ENCODE results near the gene LRRFIP1.

The LRRFIP1 gene

DNA sequence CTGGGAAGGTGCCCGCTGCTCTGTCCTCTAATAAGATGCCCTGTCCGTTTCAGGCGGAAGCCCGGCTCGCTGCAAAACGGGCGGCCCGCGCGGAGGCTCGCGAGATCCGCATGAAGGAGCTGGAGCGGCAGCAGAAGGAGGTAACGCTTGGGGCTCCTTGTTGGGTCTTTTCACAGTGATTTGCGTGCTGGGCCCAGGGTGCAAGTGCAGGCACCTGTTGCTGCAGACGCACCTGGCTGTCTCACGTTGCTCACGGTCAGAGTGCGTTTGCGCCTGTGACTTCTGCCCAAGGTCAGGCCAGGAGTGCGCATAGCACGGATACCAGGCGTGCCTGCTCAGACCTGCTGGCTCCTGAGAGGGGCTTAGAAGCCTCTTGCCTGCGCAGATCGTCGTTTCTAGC is 81.1 kb downstream of the LRRFIP1 start:
- TF ChIP-seq ZNF274 (IDR thresholded peaks at IDR 0.05; ENCODE audit: low read depth, low read length) = no peak
- no peak overlapping the region for H3K4me3 ChIP-seq (ENCODE audit: low read length)

DNA sequence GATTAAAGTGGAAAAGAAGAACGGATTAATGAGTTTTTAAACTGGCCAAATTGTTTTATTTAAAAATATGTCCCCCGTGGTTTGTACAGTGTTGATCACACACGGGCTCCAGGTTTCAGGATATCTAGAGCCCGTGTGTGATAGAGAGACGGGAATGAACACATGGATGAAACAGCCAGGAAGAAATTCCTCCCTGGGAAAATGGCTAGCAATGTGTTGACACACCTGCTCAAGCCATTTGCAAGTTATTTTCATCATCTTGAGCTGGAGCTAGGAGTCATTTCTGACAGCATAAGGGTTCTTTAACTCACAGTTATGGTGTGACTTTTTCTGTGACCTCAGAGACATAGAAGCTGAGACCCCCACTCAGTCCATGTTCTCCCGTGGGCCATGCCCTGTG is 81.6 kb downstream of the LRRFIP1 start:
- TF ChIP-seq ZNF274 (IDR thresholded peaks at IDR 0.05; ENCODE audit: low read depth, low read length) = no peak
- H3K4me3 ChIP-seq (ENCODE audit: low read length) = no peak overlapping the region

DNA sequence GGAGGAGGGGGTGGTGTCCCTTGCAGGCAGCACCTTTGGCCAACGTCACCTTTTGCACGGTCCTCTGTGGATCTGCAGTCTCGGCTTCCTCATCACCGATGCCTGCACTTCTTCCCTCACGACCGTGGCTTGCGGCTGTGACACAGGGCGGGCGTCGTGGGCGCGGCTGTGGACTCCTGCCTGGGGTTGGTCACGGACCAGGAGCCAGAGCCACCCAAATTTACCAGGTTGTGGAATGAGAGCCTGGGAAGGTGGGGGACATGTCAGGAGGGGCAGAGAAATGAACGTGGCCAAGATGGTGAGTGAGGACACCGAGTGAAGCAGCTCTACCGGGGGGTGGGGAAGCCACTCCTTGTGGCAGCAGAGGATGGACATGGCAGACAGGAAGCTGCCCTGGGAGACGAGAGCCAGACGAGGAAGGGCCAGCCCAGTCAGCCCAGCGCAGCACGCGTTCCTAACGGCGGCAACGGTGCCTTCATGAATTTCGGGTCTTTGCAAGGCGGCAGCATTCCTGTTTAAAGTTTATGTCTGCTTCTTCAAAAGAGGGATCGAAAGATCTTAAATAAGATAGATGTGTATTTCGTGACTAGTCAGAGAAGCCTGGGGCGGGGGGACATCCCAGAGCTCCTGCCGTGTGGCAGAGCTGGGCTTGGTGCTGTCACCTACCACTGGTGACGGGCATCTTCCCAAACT is 84.2 kb downstream of the LRRFIP1 start:
- no peak overlapping the region for H3K4me3 ChIP-seq (ENCODE audit: low read length)
- TF ChIP-seq ZNF274 (IDR thresholded peaks at IDR 0.05; ENCODE audit: low read depth, low read length) = no peak

DNA sequence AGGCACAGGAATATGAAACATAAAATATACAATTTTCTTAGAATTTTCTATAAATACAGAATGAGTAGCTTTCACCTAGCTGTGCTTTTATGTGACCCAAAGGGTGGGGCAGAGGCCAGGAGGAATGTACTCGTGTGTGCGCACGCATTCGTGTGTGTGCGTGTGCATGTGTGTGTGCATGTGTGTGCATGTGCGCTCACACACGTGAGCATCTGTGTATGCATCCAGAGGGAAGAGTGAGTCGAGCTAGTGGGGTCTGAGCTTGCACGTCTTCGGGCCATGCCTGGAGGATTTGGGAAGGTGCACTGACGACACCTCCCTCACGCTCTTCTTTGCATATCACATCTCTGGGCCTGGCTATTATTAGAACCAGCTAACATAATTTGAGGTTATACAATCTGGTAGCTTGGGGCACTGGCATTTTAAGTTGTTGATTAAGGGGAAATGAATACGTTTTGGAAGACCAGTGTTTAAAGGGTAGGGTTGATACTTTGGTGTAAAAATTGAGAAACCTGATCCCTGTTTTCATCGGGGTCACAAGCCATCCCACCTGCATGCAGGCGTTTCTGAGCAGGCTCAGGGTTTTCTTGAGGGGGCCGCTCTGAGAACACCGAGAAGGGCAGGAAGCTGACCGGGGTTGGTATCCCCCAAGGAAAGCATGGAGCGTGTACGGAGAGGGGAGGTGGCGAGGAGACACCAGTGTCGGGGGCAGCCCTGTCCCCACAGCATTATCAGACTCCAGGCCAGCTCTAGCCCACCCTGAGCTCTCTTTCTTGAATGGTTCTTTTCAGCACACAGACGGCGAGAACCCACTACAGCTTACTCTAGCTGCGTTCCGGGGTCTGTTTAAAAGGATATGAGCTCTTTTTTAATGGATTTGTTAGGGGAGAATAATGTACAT is 85.3 kb downstream of the LRRFIP1 start:
- no peak overlapping the region for H3K4me3 ChIP-seq (ENCODE audit: low read length)
- no peak for TF ChIP-seq ZNF274 (IDR thresholded peaks at IDR 0.05; ENCODE audit: low read depth, low read length)

DNA sequence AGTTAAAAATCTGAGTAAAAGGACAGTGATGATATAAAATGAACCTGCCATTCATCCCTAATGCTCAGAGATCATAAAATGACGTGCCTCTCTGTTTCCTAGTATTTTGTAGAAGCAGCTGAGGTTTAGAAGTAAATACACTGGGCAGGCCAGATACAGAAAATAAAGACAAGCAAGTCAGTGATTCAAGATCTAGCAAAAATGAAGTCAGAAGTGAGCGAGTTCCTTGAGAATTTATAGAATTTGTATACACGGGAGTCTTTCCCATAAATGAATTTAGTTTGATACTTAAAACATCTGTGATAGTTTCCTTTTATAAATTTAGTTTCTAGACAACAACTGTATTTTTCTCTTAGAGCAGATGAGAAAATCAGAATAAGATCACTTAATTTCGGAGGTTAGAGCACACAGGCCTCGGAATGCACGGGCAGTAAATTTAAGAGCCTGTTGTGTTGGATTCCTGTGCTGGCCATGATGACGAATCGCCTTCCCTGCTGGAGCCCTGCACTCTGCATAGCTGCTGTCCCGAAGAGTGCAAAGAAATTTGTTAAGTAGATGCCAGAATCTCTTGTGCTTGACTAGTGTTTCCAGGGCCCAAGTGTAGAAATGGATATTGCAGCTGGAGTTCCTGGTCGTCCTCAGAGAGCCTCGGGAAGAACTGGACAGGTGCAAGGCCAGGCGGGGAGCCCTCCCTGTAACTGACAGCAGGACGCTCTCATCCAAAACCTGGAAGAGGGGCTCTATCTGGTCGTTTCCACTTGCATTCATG is 87.5 kb downstream of the LRRFIP1 start:
- no peak overlapping the region for H3K4me3 ChIP-seq (ENCODE audit: low read length)

DNA sequence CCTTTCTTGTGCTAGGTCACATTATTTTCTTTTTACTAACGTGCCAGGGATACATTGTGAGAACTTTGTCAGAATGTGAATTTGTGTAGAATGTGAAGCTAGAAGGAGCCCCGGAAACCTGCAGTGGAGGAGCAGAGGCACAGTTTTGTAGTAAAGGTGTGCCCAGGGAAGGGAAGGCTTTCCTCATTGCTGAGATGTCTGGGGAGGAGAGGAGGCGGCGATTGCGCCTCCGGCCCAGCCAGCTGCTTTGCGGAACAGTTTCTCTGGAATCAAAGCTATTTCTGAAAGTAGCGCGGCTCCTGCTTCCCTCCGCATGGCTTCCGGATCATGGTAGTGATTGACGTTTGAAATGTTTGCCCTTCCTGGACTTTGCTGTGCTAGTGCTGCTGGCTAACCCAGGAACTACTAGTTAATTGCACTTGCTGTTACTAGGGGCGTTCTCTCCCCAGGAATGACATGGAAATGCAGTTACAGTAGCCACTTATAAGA is 88.1 kb downstream of the LRRFIP1 start:
- no peak for TF ChIP-seq ZNF274 (IDR thresholded peaks at IDR 0.05; ENCODE audit: low read depth, low read length)
- no peak overlapping the region for H3K4me3 ChIP-seq (ENCODE audit: low read length)

More for the DNA sequence above, 87.5 kb downstream of the LRRFIP1 start:
- no peak for TF ChIP-seq ZNF274 (IDR thresholded peaks at IDR 0.05; ENCODE audit: low read depth, low read length)

DNA sequence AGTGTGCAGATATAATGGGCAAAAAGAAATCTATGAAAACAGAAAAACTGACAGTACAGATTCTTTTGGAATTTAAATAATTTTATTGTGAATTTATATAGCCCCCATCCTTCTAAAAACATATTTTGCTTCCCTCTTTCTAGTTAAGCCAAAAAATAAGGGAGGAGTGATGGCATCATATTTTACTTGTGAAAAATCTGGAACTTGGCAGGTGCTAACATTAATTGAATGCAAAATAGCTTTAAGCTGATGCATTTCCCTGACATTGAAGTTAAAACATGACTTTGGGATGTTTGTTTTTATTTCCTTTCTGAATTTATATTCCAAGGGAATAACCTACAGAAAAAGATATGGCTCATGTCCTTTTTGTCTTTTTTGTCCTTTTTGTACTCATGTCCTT is 88.6 kb downstream of the LRRFIP1 start:
- no peak overlapping the region for H3K4me3 ChIP-seq (ENCODE audit: low read length)
- no peak for TF ChIP-seq ZNF274 (IDR thresholded peaks at IDR 0.05; ENCODE audit: low read depth, low read length)

DNA sequence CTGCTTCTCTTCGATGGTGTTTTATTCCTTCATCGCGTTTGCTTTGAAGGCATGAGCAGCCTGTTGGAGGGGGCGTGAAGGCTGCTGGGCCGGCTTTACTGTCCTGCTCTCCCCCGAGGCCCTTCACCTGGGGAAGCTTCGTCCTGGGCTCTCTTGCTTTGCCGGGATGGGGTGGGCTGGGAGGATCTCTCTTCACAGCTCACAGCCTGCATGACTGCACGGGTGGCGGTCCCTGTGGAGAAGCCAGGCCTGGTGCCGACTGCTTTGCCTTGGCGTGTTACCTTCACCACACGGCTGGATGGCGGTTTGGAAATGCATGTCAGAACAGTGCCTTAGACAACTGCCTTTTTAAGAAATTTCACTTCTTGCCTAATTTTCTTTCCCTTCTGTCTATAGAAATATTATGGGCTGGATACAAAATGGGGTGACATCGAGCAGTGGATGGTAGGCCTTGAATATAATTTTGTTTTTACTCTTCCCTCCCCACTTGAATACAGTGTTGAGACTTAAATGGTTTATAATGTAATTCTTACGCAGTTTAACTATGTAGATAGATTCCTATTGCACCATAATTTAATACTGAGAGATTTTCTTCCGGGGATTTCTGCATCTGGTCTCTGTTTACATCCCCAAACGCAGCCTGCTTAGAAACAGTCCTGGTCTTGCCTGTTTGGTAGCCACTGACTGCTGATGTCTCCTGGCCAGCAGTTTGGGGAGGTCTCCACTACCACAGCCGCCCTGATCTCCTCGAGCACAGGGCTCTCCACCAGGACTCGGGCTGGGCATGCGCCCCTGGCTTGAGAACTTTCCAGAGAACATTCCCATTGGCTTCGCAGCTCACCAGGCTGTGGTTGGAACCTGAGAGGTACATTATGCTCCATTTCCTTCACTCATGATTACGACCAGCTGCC is 90.2 kb downstream of the LRRFIP1 start:
- H3K4me3 ChIP-seq (ENCODE audit: low read length) = no peak overlapping the region

DNA sequence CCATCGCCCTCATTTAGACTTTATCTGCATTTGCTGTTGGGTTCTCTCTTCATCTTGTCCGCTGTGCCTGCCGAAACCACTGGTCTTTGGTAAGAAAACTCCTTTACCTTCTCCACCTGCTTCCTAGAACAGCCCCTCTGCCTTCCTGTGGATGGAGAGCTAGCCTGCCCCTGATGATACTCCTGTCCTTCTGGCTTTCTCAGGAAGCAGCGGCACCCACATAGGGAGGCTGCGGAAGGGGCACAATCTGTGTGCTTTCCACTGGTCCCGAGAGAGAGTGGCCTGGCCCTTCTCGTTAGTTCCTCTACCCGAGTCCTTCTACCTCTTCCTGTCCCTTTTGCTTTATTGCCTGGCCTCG is 90.9 kb downstream of the LRRFIP1 start:
- no peak overlapping the region for H3K4me3 ChIP-seq (ENCODE audit: low read length)
- TF ChIP-seq ZNF274 (IDR thresholded peaks at IDR 0.05; ENCODE audit: low read depth, low read length) = no peak

More for the DNA sequence above, 90.2 kb downstream of the LRRFIP1 start:
- no peak for TF ChIP-seq ZNF274 (IDR thresholded peaks at IDR 0.05; ENCODE audit: low read depth, low read length)

DNA sequence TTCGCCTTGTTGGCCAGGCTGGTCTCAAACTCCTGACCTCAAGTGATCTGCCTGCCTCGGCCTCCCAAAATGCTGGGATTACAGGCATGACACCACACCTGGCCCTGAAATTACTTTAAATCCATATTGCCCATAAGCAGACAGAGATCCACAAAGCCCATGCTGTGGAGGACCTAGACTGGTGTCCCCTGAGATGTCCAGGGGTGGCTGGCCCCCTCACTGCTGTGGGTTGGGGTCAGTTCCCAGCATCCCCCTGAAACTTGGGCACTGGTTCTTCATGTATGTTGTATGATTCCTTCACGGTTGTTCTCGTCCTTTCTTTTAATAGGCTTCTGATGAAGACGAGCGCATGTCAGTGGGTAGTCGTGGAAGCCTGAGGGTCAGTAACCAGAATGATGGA is 93.1 kb downstream of the LRRFIP1 start:
- H3K4me3 ChIP-seq (ENCODE audit: low read length) = no peak overlapping the region
- TF ChIP-seq ZNF274 (IDR thresholded peaks at IDR 0.05; ENCODE audit: low read depth, low read length) = no peak

DNA sequence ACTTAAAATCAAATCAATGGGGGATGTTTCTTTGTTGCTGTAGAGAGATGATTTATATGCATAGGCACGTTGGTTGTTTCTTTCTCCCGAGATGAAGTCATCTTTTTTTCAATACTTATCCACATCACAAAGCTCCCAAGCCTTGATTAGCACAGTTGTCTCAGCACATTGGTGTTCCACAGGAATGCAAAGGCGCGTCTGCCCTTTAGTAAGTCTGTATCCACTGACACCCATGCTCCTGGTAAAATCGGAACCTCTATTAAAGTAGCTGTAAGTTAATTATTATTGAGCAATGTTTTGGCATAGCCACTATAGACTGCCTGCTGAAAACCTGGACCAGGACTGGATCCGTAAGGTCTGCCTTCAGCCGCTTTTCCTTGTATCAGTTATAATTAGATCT is 93.6 kb downstream of the LRRFIP1 start:
- no peak for TF ChIP-seq ZNF274 (IDR thresholded peaks at IDR 0.05; ENCODE audit: low read depth, low read length)
- no peak overlapping the region for H3K4me3 ChIP-seq (ENCODE audit: low read length)

DNA sequence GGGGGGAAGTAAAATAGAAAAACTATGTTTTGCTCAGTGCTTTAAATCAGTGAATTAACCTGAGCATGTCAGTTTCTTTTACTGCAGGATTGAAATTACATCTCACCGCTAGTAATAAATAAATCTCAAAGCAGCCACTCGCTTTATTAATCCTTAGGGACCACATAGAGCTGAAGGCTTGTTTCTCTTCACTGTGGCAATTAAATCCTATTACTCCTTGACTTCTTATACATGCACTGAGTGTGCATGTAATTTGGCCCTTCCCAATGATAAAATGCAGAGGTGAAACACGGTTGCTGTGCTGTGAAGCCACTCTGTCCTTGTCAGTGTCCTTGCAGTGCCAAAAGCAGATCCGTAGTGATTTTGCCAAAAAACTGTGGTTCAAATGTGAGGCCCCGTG is 94.1 kb downstream of the LRRFIP1 start:
- no peak for TF ChIP-seq ZNF274 (IDR thresholded peaks at IDR 0.05; ENCODE audit: low read depth, low read length)
- H3K4me3 ChIP-seq (ENCODE audit: low read length) = no peak overlapping the region

DNA sequence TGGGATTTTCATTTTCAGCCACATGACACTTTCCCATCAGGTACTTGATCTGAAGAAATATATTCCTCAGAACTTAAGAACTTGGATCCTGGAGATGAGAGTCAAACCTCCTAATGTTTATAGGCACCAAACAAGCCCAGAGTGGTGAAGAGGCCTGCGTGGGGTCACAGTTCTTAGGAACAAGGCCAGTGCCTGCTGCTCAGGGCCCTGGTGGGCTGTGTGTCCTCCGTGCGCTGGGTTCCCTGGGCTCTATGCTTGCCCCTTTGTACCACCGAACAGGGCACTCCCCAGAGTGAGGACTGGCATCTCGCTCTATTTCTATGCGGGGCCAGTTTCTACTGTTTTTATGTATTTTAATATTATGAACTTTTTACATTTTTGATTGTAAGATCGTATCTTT is 95.2 kb downstream of the LRRFIP1 start:
- TF ChIP-seq ZNF274 (IDR thresholded peaks at IDR 0.05; ENCODE audit: low read depth, low read length) = no peak

More for the DNA sequence above, 95.2 kb downstream of the LRRFIP1 start:
- no peak overlapping the region for H3K4me3 ChIP-seq (ENCODE audit: low read length)
